OCI-LY1 (cell line): ENCODE results near the gene CSNK1D.

Experiments
- H2AFZ ChIP-seq: fragments of 200-600 bp; sonication (generic), shearing (Covaris generic); 2 replicates; pipeline ENCODE4 v1.6.0; 2014; ENCODE audit warnings: antibody characterized with exemption, mild to moderate bottlenecking, low read length
- H3F3A ChIP-seq: fragments of 200-600 bp; sonication (generic), shearing (Covaris generic); 2 replicates; pipeline ENCODE4 v1.6.0; 2014; ENCODE audit warnings: mild to moderate bottlenecking, antibody characterized with exemption, low read length, moderate library complexity; ENCODE audit not compliant: insufficient read depth
- H3K27ac ChIP-seq: fragments of 200-600 bp; sonication (generic); 2 replicates; pipeline ENCODE4 v1.5.1; 2014; ENCODE audit warnings: low read length, mixed run types, mild to moderate bottlenecking, low read depth; ENCODE audit not compliant: poor library complexity, severe bottlenecking
- H3K27me3 ChIP-seq: fragments of 200-600 bp; sonication (generic); 2 replicates; pipeline ENCODE4 v1.6.0; 2014; ENCODE audit warnings: antibody characterized with exemption, mild to moderate bottlenecking, low read length, moderate library complexity; ENCODE audit not compliant: insufficient read depth
- H3K36me3 ChIP-seq: fragments of 200-600 bp; sonication (generic); 2 replicates; pipeline ENCODE4 v1.6.1; 2014; ENCODE audit warnings: mild to moderate bottlenecking, antibody characterized with exemption, low read length, moderate library complexity, mixed read lengths; ENCODE audit not compliant: insufficient read depth
- H3K4me1 ChIP-seq: fragments of 200-600 bp; sonication (generic); 2 replicates; pipeline ENCODE4 v1.5.1; 2014; ENCODE audit warnings: mild to moderate bottlenecking, low read length, moderate library complexity; ENCODE audit not compliant: insufficient read depth, severe bottlenecking
- H3K4me2 ChIP-seq: fragments of 200-600 bp; sonication (generic), shearing (Covaris generic); 2 replicates; pipeline ENCODE4 v1.6.1; 2014; ENCODE audit warnings: low read length
- H3K4me3 ChIP-seq: fragments of 200-600 bp; sonication (generic); 2 replicates; pipeline ENCODE4 v1.5.1; 2014; ENCODE audit warnings: low read length, low read depth, mild to moderate bottlenecking, mixed read lengths; ENCODE audit not compliant: poor library complexity, severe bottlenecking
- H3K79me2 ChIP-seq: fragments of 200-600 bp; shearing (Covaris generic); 2 replicates; pipeline ENCODE4 v1.6.1; 2016; ENCODE audit warnings: mixed run types, low read length, mixed read lengths; ENCODE audit not compliant: insufficient read depth
- H3K9ac ChIP-seq: fragments of 200-600 bp; sonication (generic), shearing (Covaris generic); 2 replicates; pipeline ENCODE4 v1.6.1; 2014; ENCODE audit warnings: mild to moderate bottlenecking, low read length, mixed read lengths
- H3K9me2 ChIP-seq: fragments of 200-600 bp; sonication (generic), shearing (Covaris generic); 2 replicates; pipeline ENCODE4 v1.6.1; 2014; ENCODE audit warnings: low read depth, mild to moderate bottlenecking, low read length, mixed read lengths
- H3K9me3 ChIP-seq: fragments of 200-600 bp; shearing (Covaris generic); 2 replicates; pipeline ENCODE4 v1.6.1; 2014; ENCODE audit warnings: low read length, mixed read lengths
- H4K20me1 ChIP-seq: fragments of 200-600 bp; sonication (generic), shearing (Covaris generic); 2 replicates; pipeline ENCODE4 v1.6.0; 2016; ENCODE audit warnings: mild to moderate bottlenecking, low read length; ENCODE audit not compliant: insufficient read depth
- CTCF ChIP-seq: fragments of 200-600 bp; sonication (generic), shearing (Covaris generic); IDR thresholded peaks from 2 replicates; pipeline ENCODE4 v1.5.1; 2017; ENCODE audit warnings: mild to moderate bottlenecking, antibody characterized with exemption, low read length, moderate library complexity, mixed read lengths
- EZH2 ChIP-seq: fragments of 200-600 bp; sonication (generic), shearing (Covaris generic); IDR thresholded peaks from 2 replicates; pipeline ENCODE4 v1.8.0; 2017; ENCODE audit warnings: borderline replicate concordance, mixed run types, mild to moderate bottlenecking, antibody characterized with exemption, low read length, moderate library complexity, mixed read lengths

The CSNK1D gene

GRCh38 chr17:82217120-82217529 is 56.4 kb downstream of the CSNK1D start:
- H3F3A ChIP-seq: 0 out of 2 replicates have a peak, but pooled peaks cover 3% of the 10 kb centered on the region
- no peak overlapping the region for H3K27ac ChIP-seq
- H4K20me1 ChIP-seq: no peaks in the 10 kb centered on the region
- H3K4me1 ChIP-seq: peaks cover 13% of the 10 kb centered on the region
- H3K36me3 ChIP-seq: no peaks in the 10 kb centered on the region
- no peak overlapping the region for H2AFZ ChIP-seq
- TF ChIP-seq CTCF (no peak), EZH2 (no peak)
- H3K79me2 ChIP-seq: no peaks in the 10 kb centered on the region
- H3K27me3 ChIP-seq: peaks cover 9% of the 10 kb centered on the region
- H3K4me2 ChIP-seq: no peak overlapping the region
- no peak overlapping the region for H3K4me3 ChIP-seq
- H3K9me3 ChIP-seq: no peaks in the 10 kb centered on the region
- no peaks in the 10 kb centered on the region for H3K9me2 ChIP-seq
- no peak overlapping the region for H3K9ac ChIP-seq

GRCh38 chr17:82216301-82217119 is 57.0 kb downstream of the CSNK1D start:
- Histone ChIP-seq H3K79me2 (no peaks in the 10 kb centered on the region), H3K4me2 (no peak overlapping the region), H3K36me3 (no peaks in the 10 kb centered on the region), H3F3A (0 out of 2 replicates have a peak, but pooled peaks cover 3% of the 10 kb centered on the region), H4K20me1 (no peaks in the 10 kb centered on the region), H3K9me3 (no peaks in the 10 kb centered on the region), H3K9ac (no peak overlapping the region), H3K27ac (no peak overlapping the region), H3K4me3 (no peak overlapping the region), H3K27me3 (peaks cover 9% of the 10 kb centered on the region), H2AFZ (no peak overlapping the region), H3K9me2 (no peaks in the 10 kb centered on the region), H3K4me1 (peaks cover 20% of the 10 kb centered on the region)
- no peak for TF ChIP-seq EZH2
- TF ChIP-seq CTCF: no peak

- Histone ChIP-seq H3K9me2 (no peaks in the 10 kb centered on the region), H3K9me3 (no peaks in the 10 kb centered on the region), H3K79me2 (no peaks in the 10 kb centered on the region), H3K27me3 (peaks cover 9% of the 10 kb centered on the region), H3K27ac (no peak overlapping the region), H3K36me3 (no peaks in the 10 kb centered on the region), H4K20me1 (no peaks in the 10 kb centered on the region), H3K4me3 (no peak overlapping the region), H3F3A (0 out of 2 replicates have a peak, but pooled peaks cover 3% of the 10 kb centered on the region), H3K9ac (no peak overlapping the region), H2AFZ (no peak overlapping the region), H3K4me1 (peaks cover 21% of the 10 kb centered on the region), H3K4me2 (no peak overlapping the region)
- TF ChIP-seq EZH2: no peak
- TF ChIP-seq CTCF: no peak
Measured at GRCh38 chr17:82215972-82216300, 57.6 kb downstream of the CSNK1D start.
